ENCODE measurements around the gene HES4. TPM values are rescaled to one million over a fixed set of nuclear protein-coding genes. Genes with fewer than 3 reads are reported as not detected.
A peak's percentile ranks its signal among the peaks of the same experiment; 100 is the strongest.

HES4 gene
- total RNA-seq, 1 experiment from 2014 or later: 0.48 TPM

DNA sequence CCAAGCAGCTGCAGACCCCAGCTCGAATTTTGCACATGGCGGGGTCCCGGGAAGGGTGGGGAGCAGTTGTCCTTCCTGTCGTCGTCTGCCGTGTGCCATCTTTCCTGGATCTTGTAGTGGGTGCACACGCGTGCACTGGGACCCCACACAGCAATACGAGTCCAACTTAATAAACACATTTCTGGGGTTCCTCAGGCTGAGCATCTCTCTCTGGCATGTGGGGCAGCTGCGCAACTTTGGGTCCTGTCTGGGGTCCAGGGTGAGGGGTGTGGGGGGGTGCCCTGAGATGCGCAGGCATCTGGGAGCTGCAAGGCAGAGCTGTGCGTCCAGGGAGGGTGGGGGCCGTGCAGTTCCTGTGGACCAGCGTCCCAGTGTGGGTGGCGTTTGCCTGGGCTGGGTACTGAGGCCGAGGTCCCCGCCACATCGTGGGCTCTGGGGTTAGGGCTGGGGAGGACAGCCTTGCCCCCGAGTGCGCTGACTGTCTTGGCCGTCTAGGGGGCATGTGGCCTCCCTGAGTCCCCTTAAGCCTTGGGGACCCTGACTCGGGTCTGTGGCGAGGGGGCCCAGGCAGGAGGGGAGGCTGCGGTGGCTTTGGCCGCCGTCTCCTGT, 34.3 kb downstream of the HES4 start:
- DNase-seq (ENCODE audit: low read depth): no peak

GRCh38 chr1:964691-965525, 35.0 kb downstream of the HES4 start:
- no peak for DNase-seq (ENCODE audit: low read depth)

GRCh38 chr1:963746-964525, 36.0 kb downstream of the HES4 start:
- no peak for DNase-seq (ENCODE audit: low read depth)

- DNase-seq (ENCODE audit: low read depth): no peak
Measured at GRCh38 chr1:963301-963651, 36.6 kb downstream of the HES4 start.

DNA sequence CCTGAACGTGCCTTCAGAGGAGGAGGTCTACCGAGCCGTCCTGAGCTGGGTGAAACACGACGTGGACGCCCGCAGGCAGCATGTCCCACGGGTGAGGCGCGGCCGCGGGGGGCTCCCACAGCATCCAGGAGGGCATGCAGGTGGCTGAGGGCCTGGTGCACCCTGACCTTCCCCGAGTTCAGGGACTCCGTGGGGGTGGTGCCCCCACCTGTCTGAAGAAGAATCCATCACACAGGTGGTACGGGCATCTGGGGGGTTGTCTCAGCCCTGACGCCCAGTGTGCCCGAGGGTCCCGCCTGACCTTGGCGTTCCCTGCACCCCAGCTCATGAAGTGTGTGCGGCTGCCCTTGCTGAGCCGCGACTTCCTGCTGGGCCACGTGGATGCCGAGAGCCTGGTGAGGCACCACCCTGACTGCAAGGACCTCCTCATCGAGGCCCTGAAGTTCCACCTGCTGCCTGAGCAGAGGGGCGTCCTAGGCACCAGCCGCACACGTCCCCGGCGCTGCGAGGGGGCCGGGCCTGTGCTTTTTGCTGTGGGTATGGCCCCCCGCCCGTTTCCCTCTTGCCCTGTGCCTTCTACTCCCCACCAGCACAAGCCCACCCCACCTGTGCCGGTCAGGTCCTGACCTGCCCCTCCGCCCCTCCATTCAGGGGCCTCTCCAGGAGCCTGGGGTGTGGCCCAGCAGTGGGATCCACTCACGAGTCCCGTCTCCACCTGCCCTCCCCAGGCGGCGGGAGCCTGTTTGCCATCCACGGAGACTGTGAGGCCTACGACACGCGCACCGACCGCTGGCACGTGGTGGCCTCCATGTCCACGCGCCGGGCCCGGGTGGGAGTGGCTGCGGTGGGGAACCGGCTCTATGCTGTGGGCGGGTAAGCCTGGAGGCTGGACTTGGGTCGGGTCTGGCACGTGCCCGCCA, 37.3 kb downstream of the HES4 start:
- no peak for DNase-seq (ENCODE audit: low read depth)

GRCh38 chr1:961132-961669, 38.7 kb downstream of the HES4 start:
- no peak for DNase-seq (ENCODE audit: low read depth)

DNA sequence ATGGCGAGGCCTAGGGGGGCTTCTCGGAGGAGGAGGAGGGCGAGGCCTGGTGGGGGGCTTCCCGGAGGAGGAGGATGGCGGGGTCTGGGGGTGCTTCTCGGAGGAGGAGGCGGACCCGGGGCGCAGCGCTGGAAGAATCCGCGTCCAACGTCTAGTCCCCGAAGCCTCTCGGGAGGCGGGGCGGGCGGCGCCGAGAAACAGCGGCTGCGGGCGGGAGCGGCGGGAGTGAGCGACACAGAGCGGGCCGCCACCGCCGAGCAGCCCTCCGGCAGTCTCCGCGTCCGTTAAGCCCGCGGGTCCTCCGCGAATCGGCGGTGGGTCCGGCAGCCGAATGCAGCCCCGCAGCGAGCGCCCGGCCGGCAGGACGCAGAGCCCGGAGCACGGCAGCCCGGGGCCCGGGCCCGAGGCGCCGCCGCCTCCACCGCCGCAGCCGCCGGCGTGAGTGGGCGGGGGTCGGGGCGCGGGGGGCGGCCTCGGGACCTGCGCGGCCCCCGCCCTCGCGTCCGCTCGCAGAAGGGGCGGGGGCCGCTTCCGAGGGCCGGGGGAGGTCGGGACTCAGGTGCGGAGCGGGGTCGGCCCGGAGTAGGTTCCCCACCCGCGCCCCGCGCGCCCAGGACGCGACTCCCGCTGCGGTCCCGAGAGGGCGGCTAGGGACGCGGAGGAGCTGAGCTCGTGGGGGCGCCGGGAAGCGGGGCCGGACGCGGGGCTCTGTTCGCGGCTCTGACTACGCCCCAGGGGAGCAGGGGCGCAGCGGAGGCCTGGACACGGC, 39.4 kb downstream of the HES4 start, which contains the start of gene KLHL17:
KLHL17 (plus strand) TSS at position 222 of the 769 bp plus-strand sequence; CDS start at position 332, 110 bp downstream.
- DNase-seq (ENCODE audit: low read depth): peak; percentile 70

GRCh38 chr1:959731-960362, 40.0 kb downstream of the HES4 start:
- DNase-seq (ENCODE audit: low read depth): no peak

DNA sequence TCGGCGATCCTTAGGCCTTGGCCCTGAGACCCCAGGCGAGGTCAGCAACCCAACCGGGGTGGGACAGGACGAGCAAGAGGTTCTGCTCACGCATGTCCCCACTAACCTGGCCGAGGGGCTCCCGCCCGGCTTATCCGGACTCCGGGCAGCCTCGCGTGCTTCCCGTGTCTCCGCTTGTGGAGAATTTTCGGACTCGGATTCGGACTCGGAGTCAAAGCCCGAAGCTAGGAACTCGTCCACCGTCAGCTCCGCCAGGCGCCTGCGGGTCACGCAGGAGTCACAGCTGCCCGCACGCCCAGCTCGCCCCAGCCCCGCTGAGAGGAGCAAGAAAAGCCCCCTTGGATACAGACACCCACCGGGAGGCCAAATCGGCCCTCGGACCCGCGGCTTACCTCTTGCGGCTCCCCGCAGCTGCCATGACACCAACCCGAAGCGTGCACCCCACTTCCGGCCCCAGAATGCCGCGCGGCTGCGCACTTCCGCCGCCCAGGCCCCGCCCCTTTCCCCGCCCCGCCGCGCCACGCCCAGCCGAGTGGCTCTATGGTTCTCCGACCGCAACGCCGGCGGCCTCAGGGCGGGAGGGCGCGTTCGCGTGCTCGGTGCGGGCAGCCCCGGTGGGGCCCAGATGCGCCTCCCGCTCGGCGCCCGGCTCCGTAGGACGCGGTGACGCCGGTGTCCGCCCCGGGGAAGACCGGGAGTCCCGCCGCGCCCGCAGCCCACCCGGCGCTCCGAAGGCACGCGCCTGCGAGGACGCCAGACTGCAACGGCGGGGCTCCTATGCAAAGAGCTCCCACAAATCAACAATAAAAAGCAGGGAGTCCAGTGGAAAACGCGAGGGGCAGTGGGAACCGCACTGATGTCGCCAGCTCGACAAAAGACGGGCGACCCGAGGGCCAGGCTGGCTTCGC, 40.8 kb downstream of the HES4 start, which contains the start of gene NOC2L:
NOC2L (minus strand) TSS at position 434 of the 908 bp plus-strand sequence; CDS start at position 418, 16 bp downstream.
- DNase-seq (ENCODE audit: low read depth): peak; percentile 84

DNA sequence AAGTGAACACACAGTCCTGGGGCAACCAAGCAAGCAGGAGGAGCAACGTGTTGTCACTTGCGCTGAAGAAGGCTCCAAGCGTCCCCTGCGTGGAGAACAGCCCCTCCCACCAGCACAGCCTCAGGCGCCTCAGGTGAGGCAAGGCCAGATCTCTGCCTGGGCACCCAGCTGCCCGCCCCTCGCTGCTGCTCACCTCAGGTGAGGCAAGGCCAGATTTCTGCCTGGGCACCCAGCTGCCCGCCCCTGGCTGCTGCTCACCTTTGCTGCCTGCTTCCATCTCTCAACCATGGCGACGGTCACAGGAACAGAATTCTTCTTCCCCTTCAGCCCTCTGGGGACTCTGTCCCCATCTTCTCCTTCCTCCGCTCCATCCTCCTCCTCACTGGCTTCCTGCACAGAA, 43.3 kb downstream of the HES4 start:
- DNase-seq (ENCODE audit: low read depth): no peak

- DNase-seq (ENCODE audit: low read depth): no peak
Measured at GRCh38 chr1:955474-955873, 44.4 kb downstream of the HES4 start.

- DNase-seq (ENCODE audit: low read depth): no peak
Measured at GRCh38 chr1:954927-955326, 45.0 kb downstream of the HES4 start.

DNA sequence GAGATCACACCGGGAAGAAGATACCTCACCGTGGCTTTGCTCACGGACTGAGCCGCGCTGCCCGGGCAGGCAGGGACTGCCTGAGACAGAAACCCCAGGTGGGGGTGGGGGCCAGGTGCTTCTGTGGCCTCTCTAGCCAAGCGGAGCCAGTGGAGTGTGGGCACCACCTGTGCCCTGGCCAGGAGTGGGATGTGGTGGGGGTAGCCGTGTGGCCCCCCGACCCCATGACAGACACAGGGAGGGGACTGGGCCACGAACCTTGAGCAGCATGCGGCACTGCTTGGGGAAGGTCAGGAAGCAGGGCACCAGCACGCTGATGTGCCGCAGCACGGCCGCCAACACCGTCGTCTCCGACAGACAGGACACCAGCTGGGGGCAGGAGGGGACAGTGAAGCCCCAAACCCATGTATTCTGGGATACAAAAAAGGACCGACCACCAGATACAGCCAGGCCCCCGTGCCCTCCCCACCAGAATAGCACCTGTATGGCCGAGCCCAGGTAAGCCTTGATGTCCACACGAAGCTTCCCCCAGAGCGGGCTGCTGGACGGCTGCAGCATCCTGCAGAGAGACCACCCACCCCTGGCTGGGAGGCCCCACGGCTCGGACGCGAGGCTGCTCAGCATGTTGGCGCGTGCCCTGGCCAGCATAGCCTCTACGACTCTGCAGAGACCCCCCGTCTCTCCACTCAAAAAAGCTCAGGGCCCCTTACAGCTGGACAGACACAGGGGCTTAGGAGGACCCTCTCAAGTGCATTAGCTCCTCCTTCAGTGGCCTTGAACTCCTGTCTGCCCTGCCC, 46.2 kb downstream of the HES4 start:
- no peak for DNase-seq (ENCODE audit: low read depth)

DNA sequence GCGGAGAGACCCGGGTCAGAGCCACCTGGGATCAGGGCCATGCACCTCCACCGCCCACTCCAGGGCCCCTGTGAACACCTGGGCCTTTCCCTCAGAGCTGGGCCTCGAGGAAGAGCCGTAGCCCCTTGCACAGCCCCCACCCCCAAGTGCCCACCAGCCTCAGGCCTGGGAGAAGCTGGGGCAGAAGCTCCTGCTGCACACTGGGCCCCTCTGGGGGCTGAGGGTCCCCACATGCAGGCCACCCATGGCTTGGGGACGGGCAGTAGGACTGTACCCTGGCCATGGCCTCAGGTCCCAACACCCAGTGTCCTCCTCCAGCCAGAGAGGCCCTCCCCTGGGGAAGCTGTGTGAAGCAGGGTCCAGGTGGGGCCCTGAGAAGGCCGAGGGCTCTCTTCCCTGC, 47.3 kb downstream of the HES4 start:
- DNase-seq (ENCODE audit: low read depth): no peak

- no peak for DNase-seq (ENCODE audit: low read depth)
Measured at GRCh38 chr1:952201-952600, 47.7 kb downstream of the HES4 start.

DNA sequence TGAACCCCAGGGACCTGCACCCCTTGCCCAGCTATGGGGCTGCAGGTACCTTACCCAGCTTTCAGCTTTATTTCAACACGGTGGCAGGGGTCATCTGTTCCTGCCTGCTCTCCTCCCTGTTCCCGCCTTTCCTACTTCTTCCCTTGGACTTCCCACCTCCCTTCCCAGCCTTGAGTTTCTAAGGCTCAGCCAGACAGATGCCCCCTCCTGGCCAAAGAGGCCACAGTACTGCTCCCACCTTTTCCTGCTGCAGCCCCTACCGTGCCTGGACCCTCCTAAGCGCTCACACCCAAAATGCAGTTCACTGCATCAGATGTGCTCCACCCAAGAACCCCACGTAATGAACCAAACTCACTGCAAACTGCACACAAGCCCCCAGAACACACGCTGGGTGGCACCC, 48.5 kb downstream of the HES4 start:
- DNase-seq (ENCODE audit: low read depth): peak; percentile 34

GRCh38 chr1:950881-951280, 49.0 kb downstream of the HES4 start:
- no peak for DNase-seq (ENCODE audit: low read depth)

DNA sequence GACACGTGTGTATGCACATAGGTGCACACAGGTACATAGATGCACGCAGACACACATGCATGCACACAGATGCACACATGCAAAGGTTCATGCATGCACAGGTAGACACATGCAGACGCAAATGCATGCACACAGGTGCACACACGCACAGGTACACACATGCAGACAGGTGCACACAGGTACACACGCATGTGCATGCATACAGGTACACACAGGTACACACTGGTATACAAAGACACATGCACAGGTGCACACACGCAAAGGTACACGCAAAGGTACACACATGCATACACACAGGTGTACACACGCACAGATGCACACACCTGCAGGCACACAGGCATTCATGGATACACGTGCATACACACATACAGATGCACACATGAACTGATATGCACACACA, 49.6 kb downstream of the HES4 start:
- no peak for DNase-seq (ENCODE audit: low read depth)

Measured in RPMI7951 (cell line).